Measurements from ENCODE around the gene RGL1. TPM values are rescaled to one million over a fixed set of nuclear protein-coding genes. Genes with fewer than 3 reads are reported as not detected.

RGL1 gene
- total RNA-seq, 1 donor from 2014 or later = 3.2 TPM

GRCh38 chr1:183958958-183959357 is 154.0 kb downstream of the RGL1 start:
- no peak for TF ChIP-seq CTCF (IDR thresholded peaks at IDR 0.05; ENCODE audit: insufficient read depth, low read length, poor library complexity, severe bottlenecking)
- no peak for DNase-seq (ENCODE audit: low read depth)
- H3K27me3 ChIP-seq (ENCODE audit: control insufficient read depth, insufficient read depth, low read length) = no peaks in the 10 kb centered on the region
- no peak overlapping the region for H3K4me3 ChIP-seq (ENCODE audit: low read depth, low read length)
- no peaks in the 10 kb centered on the region for H3K36me3 ChIP-seq (ENCODE audit: control insufficient read depth, insufficient read depth, low read length)

- no peak for TF ChIP-seq CTCF (IDR thresholded peaks at IDR 0.05; ENCODE audit: insufficient read depth, low read length, poor library complexity, severe bottlenecking)
- H3K4me3 ChIP-seq (ENCODE audit: low read depth, low read length) = no peak overlapping the region
- H3K36me3 ChIP-seq (ENCODE audit: control insufficient read depth, insufficient read depth, low read length) = no peaks in the 10 kb centered on the region
- H3K27me3 ChIP-seq (ENCODE audit: control insufficient read depth, insufficient read depth, low read length) = no peaks in the 10 kb centered on the region
- DNase-seq (ENCODE audit: low read depth) = no peak
Measured at GRCh38 chr1:183961132-183961531, 156.2 kb downstream of the RGL1 start.

GRCh38 chr1:183962903-183963302 is 158.0 kb downstream of the RGL1 start:
- no peaks in the 10 kb centered on the region for H3K36me3 ChIP-seq (ENCODE audit: control insufficient read depth, insufficient read depth, low read length)
- H3K27me3 ChIP-seq (ENCODE audit: control insufficient read depth, insufficient read depth, low read length) = no peaks in the 10 kb centered on the region
- DNase-seq (ENCODE audit: low read depth) = no peak
- no peak for TF ChIP-seq CTCF (IDR thresholded peaks at IDR 0.05; ENCODE audit: insufficient read depth, low read length, poor library complexity, severe bottlenecking)
- no peak overlapping the region for H3K4me3 ChIP-seq (ENCODE audit: low read depth, low read length)

GRCh38 chr1:183965726-183966125 is 160.8 kb downstream of the RGL1 start:
- Histone ChIP-seq H3K27me3 (ENCODE audit: control insufficient read depth, insufficient read depth, low read length) (no peaks in the 10 kb centered on the region), H3K36me3 (ENCODE audit: control insufficient read depth, insufficient read depth, low read length) (no peaks in the 10 kb centered on the region), H3K4me3 (ENCODE audit: low read depth, low read length) (no peak overlapping the region)
- TF ChIP-seq CTCF (IDR thresholded peaks at IDR 0.05; ENCODE audit: insufficient read depth, low read length, poor library complexity, severe bottlenecking) = no peak
- DNase-seq (ENCODE audit: low read depth) = no peak

- Histone ChIP-seq H3K36me3 (ENCODE audit: control insufficient read depth, insufficient read depth, low read length) (no peaks in the 10 kb centered on the region), H3K27me3 (ENCODE audit: control insufficient read depth, insufficient read depth, low read length) (no peaks in the 10 kb centered on the region), H3K4me3 (ENCODE audit: low read depth, low read length) (no peak overlapping the region)
- TF ChIP-seq CTCF (IDR thresholded peaks at IDR 0.05; ENCODE audit: insufficient read depth, low read length, poor library complexity, severe bottlenecking) = no peak
- no peak for DNase-seq (ENCODE audit: low read depth)
Measured at GRCh38 chr1:183966487-183966886, 161.6 kb downstream of the RGL1 start.

- H3K27me3 ChIP-seq (ENCODE audit: control insufficient read depth, insufficient read depth, low read length) = no peaks in the 10 kb centered on the region
- H3K36me3 ChIP-seq (ENCODE audit: control insufficient read depth, insufficient read depth, low read length) = no peaks in the 10 kb centered on the region
- no peak for TF ChIP-seq CTCF (IDR thresholded peaks at IDR 0.05; ENCODE audit: insufficient read depth, low read length, poor library complexity, severe bottlenecking)
- no peak for DNase-seq (ENCODE audit: low read depth)
- no peak overlapping the region for H3K4me3 ChIP-seq (ENCODE audit: low read depth, low read length)
Measured at GRCh38 chr1:183967914-183968313, 163.0 kb downstream of the RGL1 start.
